ENCODE results near the gene EDC3.

- TF ChIP-seq CTCF (conservative IDR thresholded peaks at IDR 0.05; ENCODE audit: low read depth, low read length) (no peak), EZH2 (IDR thresholded peaks at IDR 0.05; ENCODE audit: borderline replicate concordance, low read depth, low read length, poor library complexity, severe bottlenecking) (no peak)
Observed at GRCh38 chr15:74630284-74631086, 65.3 kb downstream of the EDC3 start.

Measured in A673 (cell line).